ENCODE data around the gene ELAVL4.

The ELAVL4 gene

GRCh38 chr1:50126927-50127715 is 18.4 kb downstream of the ELAVL4 start:
- Histone ChIP-seq H3K9me3 (ENCODE audit: insufficient read depth, low read depth, low read length) (no peaks in the 10 kb centered on the region), H3K4me1 (ENCODE audit: insufficient read depth, low read length) (peaks cover 5% of the 10 kb centered on the region; the same call in 1 of the 2 replicates), H3K9ac (ENCODE audit: low read depth, low read length) (no peak overlapping the region), H3K36me3 (ENCODE audit: insufficient read depth, low read length) (no peaks in the 10 kb centered on the region), H3K27ac (ENCODE audit: low read depth, low read length) (no peak overlapping the region), H3K27me3 (ENCODE audit: insufficient read depth, low read length) (no peaks in the 10 kb centered on the region), H3K4me3 (ENCODE audit: low read length) (no peak overlapping the region)
- WGBS, result 71% methylated on average over 3 of the region's 5 CpGs

- Histone ChIP-seq H3K27me3 (ENCODE audit: insufficient read depth, low read length) (no peaks in the 10 kb centered on the region), H3K9ac (ENCODE audit: low read depth, low read length) (no peak overlapping the region), H3K4me3 (ENCODE audit: low read length) (no peak overlapping the region), H3K9me3 (ENCODE audit: insufficient read depth, low read depth, low read length) (no peaks in the 10 kb centered on the region), H3K36me3 (ENCODE audit: insufficient read depth, low read length) (no peaks in the 10 kb centered on the region), H3K4me1 (ENCODE audit: insufficient read depth, low read length) (peaks cover 5% of the 10 kb centered on the region; the same call in 1 of the 2 replicates), H3K27ac (ENCODE audit: low read depth, low read length) (no peak overlapping the region)
- WGBS, result 69% methylated on average over 1 of the region's 1 CpG
These were observed 20.5 kb downstream of the ELAVL4 start for GRCh38 chr1:50129201-50129600.

- Histone ChIP-seq H3K36me3 (ENCODE audit: insufficient read depth, low read length) (no peaks in the 10 kb centered on the region), H3K27ac (ENCODE audit: low read depth, low read length) (no peak overlapping the region), H3K4me1 (ENCODE audit: insufficient read depth, low read length) (peaks cover 5% of the 10 kb centered on the region; the same call in 1 of the 2 replicates), H3K9me3 (ENCODE audit: insufficient read depth, low read depth, low read length) (no peaks in the 10 kb centered on the region), H3K27me3 (ENCODE audit: insufficient read depth, low read length) (no peaks in the 10 kb centered on the region), H3K4me3 (ENCODE audit: low read length) (no peak overlapping the region), H3K9ac (ENCODE audit: low read depth, low read length) (no peak overlapping the region)
- 85% methylated on average over 3 of the region's 3 CpGs for WGBS
These were observed 23.7 kb downstream of the ELAVL4 start for GRCh38 chr1:50132347-50132894.

GRCh38 chr1:50135716-50136115 is 27.0 kb downstream of the ELAVL4 start:
- Histone ChIP-seq H3K36me3 (ENCODE audit: insufficient read depth, low read length) (no peaks in the 10 kb centered on the region), H3K27me3 (ENCODE audit: insufficient read depth, low read length) (no peaks in the 10 kb centered on the region), H3K4me1 (ENCODE audit: insufficient read depth, low read length) (no peaks in the 10 kb centered on the region; the same call in 1 of the 2 replicates), H3K27ac (ENCODE audit: low read depth, low read length) (no peak overlapping the region), H3K4me3 (ENCODE audit: low read length) (no peak overlapping the region), H3K9ac (ENCODE audit: low read depth, low read length) (no peak overlapping the region), H3K9me3 (ENCODE audit: insufficient read depth, low read depth, low read length) (no peaks in the 10 kb centered on the region)
- WGBS, result 72% methylated on average over 2 of the region's 2 CpGs

- H3K4me3 ChIP-seq (ENCODE audit: low read length), result no peak overlapping the region
- H3K27ac ChIP-seq (ENCODE audit: low read depth, low read length), result no peak overlapping the region
- no peaks in the 10 kb centered on the region for H3K9me3 ChIP-seq (ENCODE audit: insufficient read depth, low read depth, low read length)
- H3K4me1 ChIP-seq (ENCODE audit: insufficient read depth, low read length), result peaks cover 3% of the 10 kb centered on the region; the same call in 1 of the 2 replicates
- 79% methylated on average over 9 of the region's 10 CpGs for WGBS
- H3K9ac ChIP-seq (ENCODE audit: low read depth, low read length), result no peak overlapping the region
- H3K36me3 ChIP-seq (ENCODE audit: insufficient read depth, low read length), result no peaks in the 10 kb centered on the region
- H3K27me3 ChIP-seq (ENCODE audit: insufficient read depth, low read length), result no peaks in the 10 kb centered on the region
These were observed 30.8 kb downstream of the ELAVL4 start for GRCh38 chr1:50139339-50140181.

GRCh38 chr1:50140182-50140447 is 31.4 kb downstream of the ELAVL4 start:
- Histone ChIP-seq H3K4me3 (ENCODE audit: low read length) (no peak overlapping the region), H3K27ac (ENCODE audit: low read depth, low read length) (no peak overlapping the region), H3K4me1 (ENCODE audit: insufficient read depth, low read length) (peaks cover 9% of the 10 kb centered on the region; the same call in 1 of the 2 replicates), H3K36me3 (ENCODE audit: insufficient read depth, low read length) (no peaks in the 10 kb centered on the region), H3K9ac (ENCODE audit: low read depth, low read length) (no peak overlapping the region), H3K9me3 (ENCODE audit: insufficient read depth, low read depth, low read length) (no peaks in the 10 kb centered on the region), H3K27me3 (ENCODE audit: insufficient read depth, low read length) (no peaks in the 10 kb centered on the region)
- WGBS, result 93% methylated on average over 1 of the region's 1 CpG

- H3K9me3 ChIP-seq (ENCODE audit: insufficient read depth, low read depth, low read length), result no peaks in the 10 kb centered on the region
- peaks cover 16% of the 10 kb centered on the region; the same call in 1 of the 2 replicates for H3K4me1 ChIP-seq (ENCODE audit: insufficient read depth, low read length)
- WGBS, result 82% methylated on average over 3 of the region's 4 CpGs
- H3K36me3 ChIP-seq (ENCODE audit: insufficient read depth, low read length), result no peaks in the 10 kb centered on the region
- H3K27ac ChIP-seq (ENCODE audit: low read depth, low read length), result no peak overlapping the region
- no peaks in the 10 kb centered on the region for H3K27me3 ChIP-seq (ENCODE audit: insufficient read depth, low read length)
- no peak overlapping the region for H3K4me3 ChIP-seq (ENCODE audit: low read length)
- no peak overlapping the region for H3K9ac ChIP-seq (ENCODE audit: low read depth, low read length)
These were observed 38.6 kb downstream of the ELAVL4 start for GRCh38 chr1:50147191-50147850.

- Histone ChIP-seq H3K4me3 (ENCODE audit: low read length) (no peak overlapping the region), H3K27ac (ENCODE audit: low read depth, low read length) (no peak overlapping the region), H3K9me3 (ENCODE audit: insufficient read depth, low read depth, low read length) (no peaks in the 10 kb centered on the region), H3K4me1 (ENCODE audit: insufficient read depth, low read length) (peaks cover 16% of the 10 kb centered on the region; the same call in 1 of the 2 replicates), H3K27me3 (ENCODE audit: insufficient read depth, low read length) (no peaks in the 10 kb centered on the region), H3K36me3 (ENCODE audit: insufficient read depth, low read length) (no peaks in the 10 kb centered on the region), H3K9ac (ENCODE audit: low read depth, low read length) (no peak overlapping the region)
- 81% methylated on average over 1 of the region's 1 CpG for WGBS
These were observed 39.6 kb downstream of the ELAVL4 start for GRCh38 chr1:50148142-50148923.

- 90% methylated on average over 3 of the region's 3 CpGs for WGBS
- no peak overlapping the region for H3K9ac ChIP-seq (ENCODE audit: low read depth, low read length)
These were observed 43.5 kb downstream of the ELAVL4 start for GRCh38 chr1:50152236-50152635.

GRCh38 chr1:50155541-50155940 is 46.8 kb downstream of the ELAVL4 start:
- H3K27ac ChIP-seq (ENCODE audit: low read depth, low read length), result no peak overlapping the region
- H3K27me3 ChIP-seq (ENCODE audit: insufficient read depth, low read length), result no peaks in the 10 kb centered on the region
- H3K4me3 ChIP-seq (ENCODE audit: low read length), result no peak overlapping the region
- WGBS, result 93% methylated on average over 3 of the region's 3 CpGs
- H3K9ac ChIP-seq (ENCODE audit: low read depth, low read length), result no peak overlapping the region
- H3K9me3 ChIP-seq (ENCODE audit: insufficient read depth, low read depth, low read length), result no peaks in the 10 kb centered on the region
- H3K36me3 ChIP-seq (ENCODE audit: insufficient read depth, low read length), result no peaks in the 10 kb centered on the region
- no peaks in the 10 kb centered on the region; the same call in 1 of the 2 replicates for H3K4me1 ChIP-seq (ENCODE audit: insufficient read depth, low read length)

More at GRCh38 chr1:50152236-50152635, 43.5 kb downstream of the ELAVL4 start:
- Histone ChIP-seq H3K4me3 (ENCODE audit: low read length) (no peak overlapping the region), H3K27me3 (ENCODE audit: insufficient read depth, low read length) (no peaks in the 10 kb centered on the region), H3K4me1 (ENCODE audit: insufficient read depth, low read length) (peaks cover 5% of the 10 kb centered on the region; the same call in 1 of the 2 replicates), H3K36me3 (ENCODE audit: insufficient read depth, low read length) (no peaks in the 10 kb centered on the region), H3K9me3 (ENCODE audit: insufficient read depth, low read depth, low read length) (no peaks in the 10 kb centered on the region), H3K27ac (ENCODE audit: low read depth, low read length) (no peak overlapping the region)

Measured in HUES64 (cell line).